ENCODE measurements around the gene FOXE1.

The FOXE1 gene

GRCh38 chr9:97853056-97853843 is at the start of gene FOXE1:
Gene FOXE1 (plus strand): TSS chr9:97853226. CDS start chr9:97853915, 689 bp downstream.
- DNase-seq (ENCODE audit: low read depth in 2 of 2) = no peak

GRCh38 chr9:97804059-97804365 is 49.0 kb upstream of the FOXE1 start:
- no peak for DNase-seq (ENCODE audit: low read depth in 2 of 2)

- DNase-seq (ENCODE audit: low read depth in 2 of 2) = no peak
Observed at GRCh38 chr9:97806721-97807120, 46.3 kb upstream of the FOXE1 start.

GRCh38 chr9:97807681-97808080 is 45.3 kb upstream of the FOXE1 start:
- no peak for DNase-seq (ENCODE audit: low read depth in 2 of 2)

GRCh38 chr9:97808415-97808814 is 44.6 kb upstream of the FOXE1 start:
- no peak for DNase-seq (ENCODE audit: low read depth in 2 of 2)

- no peak for DNase-seq (ENCODE audit: low read depth in 2 of 2)
Observed at GRCh38 chr9:97808972-97809371, 44.1 kb upstream of the FOXE1 start.

GRCh38 chr9:97809666-97810344 is 43.2 kb upstream of the FOXE1 start:
- DNase-seq (ENCODE audit: low read depth in 2 of 2) = no peak

- DNase-seq (ENCODE audit: low read depth in 2 of 2) = no peak
Observed at GRCh38 chr9:97811533-97812246, 41.3 kb upstream of the FOXE1 start.

GRCh38 chr9:97812247-97812543 is 40.8 kb upstream of the FOXE1 start:
- DNase-seq (ENCODE audit: low read depth in 2 of 2) = no peak

GRCh38 chr9:97813072-97813471 is 40.0 kb upstream of the FOXE1 start:
- DNase-seq (ENCODE audit: low read depth in 2 of 2) = no peak

- no peak for DNase-seq (ENCODE audit: low read depth in 2 of 2)
Observed at GRCh38 chr9:97819735-97820134, 33.3 kb upstream of the FOXE1 start.

GRCh38 chr9:97820373-97820772 is 32.7 kb upstream of the FOXE1 start:
- no peak for DNase-seq (ENCODE audit: low read depth in 2 of 2)

GRCh38 chr9:97830884-97831829 is 21.9 kb upstream of the FOXE1 start:
- no peak for DNase-seq (ENCODE audit: low read depth in 2 of 2)

- DNase-seq (ENCODE audit: low read depth in 2 of 2) = no peak
Observed at GRCh38 chr9:97831843-97832636, 21.0 kb upstream of the FOXE1 start.

- DNase-seq (ENCODE audit: low read depth in 2 of 2) = no peak
Observed at GRCh38 chr9:97840521-97840920, 12.5 kb upstream of the FOXE1 start.

GRCh38 chr9:97842960-97843359 is 10.1 kb upstream of the FOXE1 start:
- no peak for DNase-seq (ENCODE audit: low read depth in 2 of 2)

- no peak for DNase-seq (ENCODE audit: low read depth in 2 of 2)
Observed at GRCh38 chr9:97845130-97845529, 7.9 kb upstream of the FOXE1 start.

GRCh38 chr9:97845763-97846162 is 7.3 kb upstream of the FOXE1 start:
- DNase-seq (ENCODE audit: low read depth in 2 of 2) = no peak

GRCh38 chr9:97846347-97846746 is 6.7 kb upstream of the FOXE1 start:
- no peak for DNase-seq (ENCODE audit: low read depth in 2 of 2)

GRCh38 chr9:97847474-97848214 is 5.4 kb upstream of the FOXE1 start:
- DNase-seq (ENCODE audit: low read depth in 2 of 2) = no peak

- no peak for DNase-seq (ENCODE audit: low read depth in 2 of 2)
Observed at GRCh38 chr9:97848215-97848479, 4.9 kb upstream of the FOXE1 start.

All from stimulated activated CD4-positive, alpha-beta T cell treated with anti-CD3 and anti-CD28 coated beads, Interleukin-1b, Interleukin-23, amount 100 ng/mL, for 4 hours (primary cell).